Measurements from ENCODE around the gene CDKAL1.

- TF ChIP-seq, protein P1, sequence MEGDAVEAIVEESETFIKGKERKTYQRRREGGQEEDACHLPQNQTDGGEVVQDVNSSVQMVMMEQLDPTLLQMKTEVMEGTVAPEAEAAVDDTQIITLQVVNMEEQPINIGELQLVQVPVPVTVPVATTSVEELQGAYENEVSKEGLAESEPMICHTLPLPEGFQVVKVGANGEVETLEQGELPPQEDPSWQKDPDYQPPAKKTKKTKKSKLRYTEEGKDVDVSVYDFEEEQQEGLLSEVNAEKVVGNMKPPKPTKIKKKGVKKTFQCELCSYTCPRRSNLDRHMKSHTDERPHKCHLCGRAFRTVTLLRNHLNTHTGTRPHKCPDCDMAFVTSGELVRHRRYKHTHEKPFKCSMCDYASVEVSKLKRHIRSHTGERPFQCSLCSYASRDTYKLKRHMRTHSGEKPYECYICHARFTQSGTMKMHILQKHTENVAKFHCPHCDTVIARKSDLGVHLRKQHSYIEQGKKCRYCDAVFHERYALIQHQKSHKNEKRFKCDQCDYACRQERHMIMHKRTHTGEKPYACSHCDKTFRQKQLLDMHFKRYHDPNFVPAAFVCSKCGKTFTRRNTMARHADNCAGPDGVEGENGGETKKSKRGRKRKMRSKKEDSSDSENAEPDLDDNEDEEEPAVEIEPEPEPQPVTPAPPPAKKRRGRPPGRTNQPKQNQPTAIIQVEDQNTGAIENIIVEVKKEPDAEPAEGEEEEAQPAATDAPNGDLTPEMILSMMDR (IDR thresholded peaks at IDR 0.05): no peak
- no peak for TF ChIP-seq POLR2A (IDR thresholded peaks at IDR 0.05)
These were observed 221.4 kb downstream of the CDKAL1 start for GRCh38 chr6:20755631-20756030.
